Calu3 (cell line): ENCODE data around the gene NCK2. TPM values are rescaled to one million over a fixed set of nuclear protein-coding genes. Genes with fewer than 3 reads are reported as not detected.

ENCODE experiments used
- BruUV-seq: library from RNA; stranded (reverse); fragments of 400-500 nt; replicated peaks from 2 replicates; lab custom pipeline; 2021; lab: Mats Ljungman, UMichigan
- CTCF ChIA-PET: fragments of 300-600 bp; sonication (Branson Sonifier 250); formaldehyde crosslinking; loops from one replicate; lab custom pipeline; 2022; ENCODE audit warnings: antibody characterized with exemption; lab: Charles Lee
- DNase-seq: peaks from one replicate; pipeline ENCODE4 v3.0.0; 2022
- H3K27ac Mint-ChIP-seq: one replicate; pipeline ENCODE4 v1.8.0; 2022; ENCODE audit warnings: mixed read lengths; ENCODE audit not compliant: unreplicated experiment
- H3K27me3 Mint-ChIP-seq: one replicate; pipeline ENCODE4 v1.8.0; 2022; ENCODE audit warnings: mixed read lengths; ENCODE audit not compliant: unreplicated experiment
- H3K36me3 Mint-ChIP-seq: one replicate; pipeline ENCODE4 v1.8.0; 2022; ENCODE audit warnings: mild to moderate bottlenecking, moderate library complexity, mixed read lengths; ENCODE audit not compliant: insufficient read depth, unreplicated experiment
- H3K4me1 Mint-ChIP-seq: one replicate; pipeline ENCODE4 v1.8.0; 2022; ENCODE audit warnings: mild to moderate bottlenecking, low read depth, mixed read lengths; ENCODE audit not compliant: unreplicated experiment
- H3K4me3 Mint-ChIP-seq: one replicate; pipeline ENCODE4 v1.8.0; 2022; ENCODE audit warnings: mild to moderate bottlenecking, low read depth, moderate library complexity, mixed read lengths; ENCODE audit not compliant: unreplicated experiment
- H3K9me3 Mint-ChIP-seq: one replicate; pipeline ENCODE4 v1.8.0; 2022; ENCODE audit warnings: low read depth, mixed read lengths; ENCODE audit not compliant: unreplicated experiment
- CTCF ChIP-seq: fragments of 200-600 bp; IDR thresholded peaks from one replicate; pipeline ENCODE4 v1.8.0; 2022; ENCODE audit warnings: antibody characterized with exemption; ENCODE audit not compliant: unreplicated experiment
- intact Hi-C: fragments of 100-400 bp; cut with micrococcal nuclease; formaldehyde crosslinking; loops from one replicate; pipeline ENCODE4 v1.10.0; 2022; ENCODE audit not compliant: unreplicated experiment
- total RNA-seq: library from RNA; stranded (reverse); gene quantifications from 2 replicates; pipeline ENCODE4 v1.2.3, GENCODE V29; 2022

NCK2 gene
- total RNA-seq, 1 experiment from 2014 or later: 88.6 TPM

GRCh38 chr2:105775809-105776559, 31.3 kb downstream of the NCK2 start:
- no TSS peak for BruUV-seq
- H3K4me3 Mint-ChIP-seq: no peak overlapping the region
- no peaks in the 10 kb centered on the region for H3K27me3 Mint-ChIP-seq
- TF ChIP-seq CTCF: no peak
- peaks cover 13% of the 10 kb centered on the region for H3K36me3 Mint-ChIP-seq
- intact Hi-C loops: no loop called here
- H3K9me3 Mint-ChIP-seq: no peaks in the 10 kb centered on the region
- H3K27ac Mint-ChIP-seq: no peak overlapping the region
- no peak for DNase-seq
- peaks cover 17% of the 10 kb centered on the region for H3K4me1 Mint-ChIP-seq
- CTCF ChIA-PET: no interaction called here

- H3K27ac Mint-ChIP-seq: no peak overlapping the region
- H3K36me3 Mint-ChIP-seq: peaks cover 18% of the 10 kb centered on the region
- CTCF ChIA-PET: no interaction called here
- BruUV-seq: no TSS peak
- no peak overlapping the region for H3K4me3 Mint-ChIP-seq
- no peak for DNase-seq
- H3K27me3 Mint-ChIP-seq: no peaks in the 10 kb centered on the region
- no peaks in the 10 kb centered on the region for H3K9me3 Mint-ChIP-seq
- no peak for TF ChIP-seq CTCF
- intact Hi-C loops: no loop called here
- peaks cover 23% of the 10 kb centered on the region for H3K4me1 Mint-ChIP-seq
Measured at GRCh38 chr2:105776560-105776928, 31.8 kb downstream of the NCK2 start.

- TF ChIP-seq CTCF: no peak
- no peak overlapping the region for H3K4me3 Mint-ChIP-seq
- BruUV-seq: no TSS peak
- no peaks in the 10 kb centered on the region for H3K9me3 Mint-ChIP-seq
- no peak for DNase-seq
- no peaks in the 10 kb centered on the region for H3K27me3 Mint-ChIP-seq
- H3K4me1 Mint-ChIP-seq: peaks cover 24% of the 10 kb centered on the region
- peaks cover 18% of the 10 kb centered on the region for H3K36me3 Mint-ChIP-seq
- no peak overlapping the region for H3K27ac Mint-ChIP-seq
- CTCF ChIA-PET: no interaction called here
- intact Hi-C loops: no loop called here
Measured at GRCh38 chr2:105777031-105777482, 32.3 kb downstream of the NCK2 start.

- no peak for DNase-seq
- CTCF ChIA-PET: no interaction called here
- BruUV-seq: no TSS peak
- no peak overlapping the region for H3K4me3 Mint-ChIP-seq
- intact Hi-C loops: no loop called here
- no peak overlapping the region for H3K27ac Mint-ChIP-seq
- no peaks in the 10 kb centered on the region for H3K27me3 Mint-ChIP-seq
- H3K36me3 Mint-ChIP-seq: peaks cover 16% of the 10 kb centered on the region
- TF ChIP-seq CTCF: no peak
- no peaks in the 10 kb centered on the region for H3K9me3 Mint-ChIP-seq
- H3K4me1 Mint-ChIP-seq: peaks cover 20% of the 10 kb centered on the region
Measured at GRCh38 chr2:105777506-105778055, 32.9 kb downstream of the NCK2 start.
